ENCODE measurements around the gene APCDD1L.

Gene APCDD1L

DNA sequence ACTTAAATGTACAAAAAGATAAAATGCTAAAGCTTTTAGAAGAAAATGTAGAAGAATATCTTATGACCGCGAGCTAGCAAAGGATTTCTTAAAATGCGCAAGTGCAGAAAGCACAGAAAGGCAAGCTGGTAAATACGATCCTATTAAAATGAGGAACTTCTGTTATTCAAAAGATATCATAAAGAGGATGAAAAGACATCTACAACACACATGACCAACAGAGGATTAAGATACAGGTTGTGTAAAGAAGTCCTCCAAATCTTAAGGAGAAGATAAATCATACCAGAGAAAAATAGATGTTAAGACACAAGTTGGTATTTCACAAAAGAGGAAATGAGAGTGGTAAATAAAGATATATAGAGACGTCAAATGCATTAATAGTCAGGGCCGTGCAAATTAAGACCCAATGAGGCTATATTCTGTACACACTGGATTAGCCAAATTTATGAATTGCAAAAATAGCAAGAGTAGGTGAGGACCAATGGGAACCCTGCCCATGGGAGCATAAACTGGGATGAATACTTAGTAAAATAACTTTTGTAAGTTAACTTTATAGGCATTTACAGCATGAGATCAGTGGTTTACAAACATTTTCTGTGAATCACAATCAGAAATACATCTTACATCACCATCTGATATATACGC is 23.0 kb downstream of the APCDD1L start:
- no peak for DNase-seq (ENCODE audit: low read depth in 2 of 2)

DNA sequence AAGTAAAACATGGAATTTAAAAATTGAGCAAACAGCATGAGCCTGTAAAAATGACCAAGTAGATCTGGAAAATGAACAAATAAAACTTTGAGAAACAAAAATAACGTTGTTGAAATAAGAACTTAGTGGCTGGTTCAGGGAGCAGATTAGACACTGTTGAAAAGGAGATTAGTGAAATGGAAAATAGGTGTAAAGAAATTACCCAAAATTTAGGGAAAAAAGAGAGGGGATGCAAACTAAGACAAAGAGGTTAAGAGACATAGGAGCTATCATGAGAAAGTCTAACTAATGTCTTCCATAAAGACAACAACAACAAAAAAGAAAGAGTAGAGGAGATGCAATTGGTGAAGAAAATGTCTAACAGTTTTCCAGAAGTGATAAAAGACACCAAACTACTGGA is 29.0 kb downstream of the APCDD1L start:
- no peak for DNase-seq (ENCODE audit: low read depth in 2 of 2)

DNA sequence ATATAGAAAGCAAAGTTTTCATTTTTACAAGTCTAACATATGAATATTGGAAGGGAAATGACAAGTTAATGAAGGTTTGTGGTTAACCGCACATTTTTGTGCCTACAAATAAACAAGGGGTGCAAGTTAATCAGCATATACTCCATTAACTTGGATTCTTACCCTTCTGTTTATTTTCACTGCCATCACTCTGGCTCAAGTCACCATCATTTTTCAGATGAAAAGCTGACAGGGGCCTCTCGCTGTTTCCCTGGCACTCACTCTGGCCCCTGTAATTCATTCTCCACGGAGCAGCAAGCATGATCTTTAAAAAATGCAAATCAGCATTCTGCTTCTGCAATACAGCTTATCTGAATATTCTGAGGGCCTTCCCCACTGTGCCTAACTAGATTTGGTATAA is 29.8 kb downstream of the APCDD1L start:
- DNase-seq (ENCODE audit: low read depth in 2 of 2) = no peak

DNA sequence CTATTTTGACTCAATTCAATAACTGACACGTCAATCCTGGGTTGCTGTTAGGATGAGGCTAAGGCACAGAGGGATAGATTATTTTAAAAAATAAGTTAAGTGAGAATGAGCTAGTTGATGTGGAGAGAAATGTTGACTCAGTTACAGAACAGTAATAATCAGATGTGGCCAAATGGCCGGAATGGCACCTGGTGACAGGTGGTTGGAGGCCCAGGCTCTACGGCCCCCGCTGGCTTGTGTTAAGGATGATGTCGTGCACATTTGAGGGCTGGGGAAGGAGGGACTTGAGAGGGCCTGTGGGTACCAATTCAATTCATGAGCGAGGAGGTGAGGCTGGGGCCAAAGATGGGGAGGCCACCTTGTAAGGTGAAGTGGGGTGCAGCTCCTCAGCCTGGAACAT is 31.7 kb downstream of the APCDD1L start:
- no peak for DNase-seq (ENCODE audit: low read depth in 2 of 2)

DNA sequence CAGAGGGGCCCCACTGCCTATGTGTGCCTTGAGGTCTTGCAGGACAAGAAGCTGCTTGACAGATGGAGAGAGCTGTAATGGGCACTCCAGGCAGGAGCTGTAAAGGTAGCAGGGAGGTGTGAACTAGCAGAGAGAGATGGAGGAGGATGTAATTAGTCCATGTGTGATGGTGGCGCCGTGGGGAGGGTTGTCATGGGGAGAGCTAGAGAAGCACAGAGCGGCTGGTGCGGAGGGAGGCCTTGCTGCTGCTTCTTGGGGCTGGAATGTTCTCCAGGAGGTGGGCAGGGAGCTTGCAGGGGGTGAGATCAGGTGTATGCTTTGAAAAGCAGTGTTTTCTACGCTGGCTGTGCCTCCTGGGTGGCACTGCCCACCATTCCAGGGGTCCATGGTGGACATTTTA is 32.1 kb downstream of the APCDD1L start:
- no peak for DNase-seq (ENCODE audit: low read depth in 2 of 2)

DNA sequence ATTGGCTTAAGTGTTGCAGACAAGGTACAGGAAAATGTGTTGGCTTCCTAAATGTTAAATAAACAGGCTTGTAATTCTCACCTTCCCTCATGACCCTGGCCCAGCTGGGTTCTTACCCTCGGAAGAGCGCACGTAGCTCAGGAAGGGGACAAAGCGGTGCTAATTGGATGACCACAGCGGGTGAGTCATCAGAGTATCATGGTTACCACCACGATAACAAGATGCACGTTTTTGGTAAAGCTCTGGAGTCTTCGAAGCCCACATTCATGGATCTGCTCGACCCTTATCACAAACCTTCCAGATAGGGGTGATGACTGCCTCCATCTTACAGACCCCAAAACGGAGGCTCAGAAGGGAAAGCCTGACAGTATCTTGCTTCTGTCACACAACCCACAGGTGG is 32.8 kb downstream of the APCDD1L start:
- no peak for DNase-seq (ENCODE audit: low read depth in 2 of 2)

DNA sequence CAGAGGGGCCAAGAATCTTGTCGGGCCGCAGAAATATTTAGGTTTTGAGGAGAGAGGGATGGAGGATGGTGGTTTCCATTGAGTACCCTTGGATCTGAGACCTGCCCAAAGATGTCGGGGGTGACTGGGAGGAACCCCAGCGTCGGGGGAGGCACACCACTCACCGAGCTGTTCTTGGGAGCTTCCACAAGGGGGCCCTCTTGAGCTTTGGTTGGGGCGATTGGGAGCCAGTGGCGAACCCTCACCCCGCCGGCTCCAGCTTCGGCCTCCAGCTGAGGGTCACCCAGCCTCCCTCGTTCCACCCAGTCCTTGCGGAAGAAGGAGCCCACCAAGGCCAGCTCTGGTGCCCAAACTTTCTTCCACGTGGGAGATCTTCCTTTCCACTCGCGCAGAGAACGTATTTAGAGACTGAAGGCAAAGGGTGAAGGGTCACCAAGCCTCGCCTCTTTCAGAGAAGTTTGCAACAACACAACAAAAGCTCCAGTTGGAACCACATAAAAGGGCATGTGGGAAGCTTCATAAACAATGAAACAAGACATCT is 33.6 kb downstream of the APCDD1L start:
- no peak for DNase-seq (ENCODE audit: low read depth in 2 of 2)

DNA sequence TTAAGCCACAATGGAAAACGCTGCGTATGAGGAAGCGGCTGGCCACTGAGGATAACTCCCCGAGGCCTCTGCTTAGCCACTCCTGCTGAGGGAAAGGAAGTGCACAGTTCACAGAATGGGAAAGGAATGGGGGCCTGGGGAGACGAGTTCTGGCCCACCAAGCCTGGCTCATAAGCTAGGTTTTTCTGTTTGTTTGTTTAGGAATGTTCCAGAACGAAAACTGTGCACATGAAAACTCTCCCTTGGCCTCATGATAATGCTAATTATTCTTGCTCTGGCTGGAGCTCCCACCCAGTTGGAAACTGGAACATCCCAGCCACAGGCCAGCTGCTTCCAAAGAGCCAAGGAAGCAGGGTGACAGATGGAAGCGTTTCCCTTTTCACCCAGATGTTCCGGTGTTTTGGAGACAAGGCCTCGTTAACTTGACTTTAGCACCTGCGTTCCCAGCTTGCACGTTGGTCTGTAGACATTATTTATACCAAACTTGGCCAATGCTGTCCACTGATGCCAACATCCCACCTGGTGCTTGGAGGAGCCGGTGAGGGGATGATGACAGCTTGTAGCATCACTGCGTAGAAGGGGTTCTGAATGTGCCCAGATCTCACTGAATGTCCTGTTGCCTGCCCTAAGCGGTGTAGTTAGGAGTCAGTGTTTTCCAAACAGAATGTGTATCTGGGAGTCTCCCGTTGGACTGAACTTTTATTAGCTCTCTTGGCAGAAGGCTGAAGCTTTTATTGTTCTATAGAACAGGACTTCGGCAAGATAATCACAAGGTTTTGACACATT is 34.5 kb downstream of the APCDD1L start:
- no peak for DNase-seq (ENCODE audit: low read depth in 2 of 2)

DNA sequence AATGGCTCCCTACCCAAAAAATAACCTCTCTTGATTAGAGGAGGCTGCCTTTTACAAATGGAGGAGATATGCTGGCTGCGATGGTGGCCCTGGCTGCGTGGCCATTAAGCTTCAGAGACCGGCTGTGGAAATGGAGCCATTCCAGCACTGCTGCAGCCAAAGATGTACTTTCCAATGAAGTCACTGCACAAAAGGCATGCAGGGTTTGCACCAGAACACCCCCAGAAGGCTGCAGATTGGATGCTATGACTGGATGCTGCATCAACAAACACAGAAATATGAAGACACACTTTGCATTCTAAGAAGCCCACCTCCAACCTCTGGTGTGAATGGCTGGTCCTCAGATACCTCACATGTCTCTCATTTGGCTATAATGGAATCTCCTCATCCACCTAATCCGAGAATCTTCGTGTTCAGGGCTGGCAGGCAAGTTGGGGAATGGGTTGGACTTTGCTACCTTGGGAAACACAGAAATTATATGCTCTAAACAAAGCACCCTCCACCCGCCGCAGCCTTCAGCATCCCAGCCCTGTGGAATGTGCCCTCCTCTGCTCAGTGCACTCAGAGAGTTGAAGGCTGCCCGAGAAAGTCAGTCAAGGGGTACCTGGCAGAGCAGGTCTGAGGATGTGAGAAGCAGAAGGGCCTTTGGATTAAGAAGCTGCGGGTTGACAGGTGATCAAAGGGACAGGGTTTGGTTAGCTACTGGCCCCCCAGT is 35.3 kb downstream of the APCDD1L start:
- no peak for DNase-seq (ENCODE audit: low read depth in 2 of 2)

DNA sequence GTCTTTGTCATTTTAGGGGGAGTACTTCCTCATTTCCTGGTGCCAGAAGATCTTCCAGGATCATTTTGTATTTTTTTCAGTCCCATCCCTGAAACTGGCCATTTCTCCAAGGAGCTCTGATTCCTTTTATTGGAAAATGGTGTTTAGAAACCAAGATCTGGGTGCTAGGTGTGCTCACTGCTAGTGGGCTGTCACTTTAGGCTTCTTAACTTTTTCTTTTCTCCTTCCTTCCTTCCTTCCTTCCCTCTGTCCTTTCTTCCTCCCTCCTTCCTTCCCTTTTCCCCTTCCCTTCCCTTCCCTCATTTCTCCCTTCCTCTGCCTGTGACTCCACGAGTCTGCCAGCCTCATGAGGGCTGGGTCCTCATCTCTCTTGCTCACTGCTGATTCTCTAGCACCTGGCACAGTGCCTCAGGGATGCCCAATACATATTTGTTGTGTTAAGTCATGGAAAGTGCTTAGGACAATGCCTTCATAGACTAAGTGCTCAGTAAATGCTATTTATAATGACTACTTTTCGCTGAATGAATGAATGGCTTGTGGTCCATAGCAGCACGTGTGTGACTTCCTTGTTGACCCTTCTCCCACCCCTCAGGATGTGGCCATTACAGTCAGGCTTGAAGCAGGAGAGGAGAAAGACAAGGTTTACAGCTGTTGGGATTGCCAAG is 36.9 kb downstream of the APCDD1L start:
- no peak for DNase-seq (ENCODE audit: low read depth in 2 of 2)

DNA sequence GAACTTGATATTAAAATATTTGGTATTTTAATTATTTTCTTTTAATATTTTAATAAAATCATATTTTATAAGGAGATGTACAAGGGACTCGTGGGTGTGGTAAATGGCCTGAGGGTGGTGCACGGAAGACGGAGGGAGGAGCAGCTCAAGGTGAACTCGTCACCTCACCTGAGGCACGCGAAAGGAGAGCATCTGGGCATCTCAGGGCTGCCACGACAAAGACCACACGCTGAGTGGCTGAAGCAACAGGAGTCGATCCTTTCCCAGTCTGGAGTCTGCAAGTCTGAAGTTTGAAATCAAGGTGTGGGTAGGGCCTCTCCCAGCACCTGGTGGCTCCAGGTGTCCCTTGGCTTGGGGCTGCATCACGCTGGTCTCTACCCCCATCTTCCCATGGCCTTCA is 39.7 kb downstream of the APCDD1L start:
- no peak for DNase-seq (ENCODE audit: low read depth in 2 of 2)

DNA sequence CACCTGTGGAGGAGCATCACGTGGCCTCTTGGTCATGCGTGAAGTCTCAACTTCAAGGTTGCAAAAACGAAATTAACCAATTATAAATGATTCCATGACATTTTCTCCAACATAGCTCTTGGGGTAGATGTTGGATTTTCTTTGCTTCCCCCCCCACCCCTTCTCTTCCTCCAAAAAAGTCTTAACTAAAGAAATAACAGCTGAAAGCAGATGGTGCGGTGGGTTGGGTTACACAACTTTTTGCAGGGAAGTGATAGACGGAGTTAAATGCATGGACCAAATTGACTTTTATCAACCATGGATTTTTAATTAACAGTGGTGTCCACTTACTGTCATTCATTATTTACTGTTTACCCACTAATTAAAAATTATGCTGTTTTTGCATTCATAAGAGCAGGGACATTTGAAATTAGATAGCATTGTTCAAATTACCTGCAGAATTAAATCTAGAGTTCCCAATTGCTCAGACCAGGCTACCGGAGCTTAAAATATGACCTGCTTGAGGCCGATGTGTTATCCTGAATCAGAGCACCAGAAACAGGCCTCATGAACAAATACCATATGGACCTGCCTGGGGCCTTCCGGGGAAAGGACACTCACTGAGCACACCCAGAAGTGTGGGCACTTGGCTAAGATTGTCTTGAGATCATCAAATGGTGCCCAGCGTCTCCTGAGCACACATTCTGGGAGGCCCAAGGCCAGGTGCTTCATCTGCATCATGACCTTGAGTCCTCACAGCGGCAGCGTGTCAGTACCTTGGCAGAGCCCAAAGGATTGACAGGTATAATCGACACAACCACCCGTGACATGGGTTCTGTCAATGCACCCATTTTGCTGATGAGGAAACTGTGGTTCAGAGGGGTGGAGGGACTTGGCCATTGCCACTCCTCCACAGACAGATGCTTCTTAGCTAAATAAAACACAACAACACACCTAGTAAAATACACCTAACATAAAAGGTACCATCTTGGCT is 41.5 kb downstream of the APCDD1L start:
- DNase-seq (ENCODE audit: low read depth in 2 of 2) = no peak

DNA sequence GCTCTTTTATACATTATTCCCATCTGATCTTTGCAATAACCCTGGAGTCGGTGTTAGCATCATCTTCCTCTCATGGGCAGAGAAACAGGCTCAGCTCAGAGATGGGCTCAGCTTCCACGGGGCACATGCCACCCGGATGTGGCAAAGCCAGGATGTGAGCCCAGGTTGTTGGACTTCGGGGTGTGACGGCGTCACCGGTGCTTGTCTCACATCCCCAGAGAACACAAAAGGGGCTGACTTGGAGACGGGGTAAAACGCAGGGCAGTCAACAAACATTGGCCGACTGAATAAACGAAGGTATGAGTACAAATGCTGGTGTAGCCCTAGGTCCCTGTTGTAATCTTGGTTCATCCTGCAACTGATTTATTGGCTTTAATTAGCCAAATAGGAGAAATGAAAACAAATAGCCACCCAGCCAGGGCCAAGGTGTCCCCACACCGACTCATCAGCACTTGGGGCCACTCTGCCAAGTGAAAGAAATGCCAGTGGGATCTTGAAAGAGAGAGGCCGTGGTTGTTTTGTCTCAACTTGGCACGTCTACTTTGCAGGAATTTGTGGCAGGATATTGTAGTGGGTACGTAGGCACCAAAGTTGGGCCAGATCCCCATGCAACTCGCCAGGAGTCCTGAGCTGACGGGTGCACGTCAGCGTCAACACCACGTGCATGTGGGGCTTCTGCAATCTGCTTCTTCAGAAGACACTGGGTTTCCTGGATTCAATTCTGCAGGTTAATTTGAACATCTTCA is 42.8 kb downstream of the APCDD1L start:
- no peak for DNase-seq (ENCODE audit: low read depth in 2 of 2)

DNA sequence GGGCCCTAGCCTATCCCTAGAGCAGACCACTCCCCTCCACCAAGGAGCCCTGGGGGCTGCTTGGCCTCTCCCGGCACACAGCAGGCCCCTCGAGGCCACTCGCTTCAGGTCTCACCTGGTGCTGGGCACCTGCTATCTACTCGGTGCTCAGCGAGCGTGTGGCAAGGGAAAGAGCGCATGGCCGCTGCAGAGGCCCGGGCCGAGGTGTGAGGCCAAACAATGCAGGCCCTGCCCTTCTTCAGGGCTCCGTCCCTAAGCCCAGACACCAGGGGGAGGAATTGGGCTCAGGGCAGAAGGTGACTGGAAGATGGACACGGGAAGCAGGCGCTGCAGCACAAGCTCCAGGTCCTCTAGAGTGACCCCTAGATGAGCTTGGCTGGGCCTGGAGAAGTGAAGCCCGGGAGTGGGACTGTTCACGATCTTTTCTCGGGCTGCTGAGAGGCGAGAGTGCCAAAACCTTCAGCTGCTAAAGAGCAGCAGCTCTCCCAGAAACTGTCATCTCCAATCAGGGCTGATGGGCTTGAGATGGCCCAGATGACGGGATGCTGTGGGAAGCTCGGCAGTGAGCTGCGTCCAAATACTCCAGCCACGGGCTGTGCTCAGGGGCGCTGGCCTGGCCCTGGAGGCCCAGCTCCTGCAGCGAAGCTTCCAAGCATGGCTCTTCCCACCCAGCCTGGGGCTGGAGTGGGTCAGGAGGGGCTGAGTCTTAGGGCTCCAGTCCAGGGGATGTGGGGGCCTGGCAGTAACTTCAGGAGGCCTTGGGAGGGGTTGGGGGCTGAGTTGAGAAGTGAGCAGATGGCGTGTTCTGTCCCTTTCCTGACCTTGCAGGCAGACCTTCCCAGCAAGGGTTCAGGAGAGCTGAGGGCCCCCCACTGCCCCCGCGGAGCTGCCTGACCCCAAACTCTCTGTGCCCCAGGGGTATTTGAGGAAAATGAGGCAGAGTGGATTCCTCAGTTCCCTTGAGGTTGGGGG is 43.7 kb downstream of the APCDD1L start:
- DNase-seq (ENCODE audit: low read depth in 2 of 2) = peak; percentile 45

DNA sequence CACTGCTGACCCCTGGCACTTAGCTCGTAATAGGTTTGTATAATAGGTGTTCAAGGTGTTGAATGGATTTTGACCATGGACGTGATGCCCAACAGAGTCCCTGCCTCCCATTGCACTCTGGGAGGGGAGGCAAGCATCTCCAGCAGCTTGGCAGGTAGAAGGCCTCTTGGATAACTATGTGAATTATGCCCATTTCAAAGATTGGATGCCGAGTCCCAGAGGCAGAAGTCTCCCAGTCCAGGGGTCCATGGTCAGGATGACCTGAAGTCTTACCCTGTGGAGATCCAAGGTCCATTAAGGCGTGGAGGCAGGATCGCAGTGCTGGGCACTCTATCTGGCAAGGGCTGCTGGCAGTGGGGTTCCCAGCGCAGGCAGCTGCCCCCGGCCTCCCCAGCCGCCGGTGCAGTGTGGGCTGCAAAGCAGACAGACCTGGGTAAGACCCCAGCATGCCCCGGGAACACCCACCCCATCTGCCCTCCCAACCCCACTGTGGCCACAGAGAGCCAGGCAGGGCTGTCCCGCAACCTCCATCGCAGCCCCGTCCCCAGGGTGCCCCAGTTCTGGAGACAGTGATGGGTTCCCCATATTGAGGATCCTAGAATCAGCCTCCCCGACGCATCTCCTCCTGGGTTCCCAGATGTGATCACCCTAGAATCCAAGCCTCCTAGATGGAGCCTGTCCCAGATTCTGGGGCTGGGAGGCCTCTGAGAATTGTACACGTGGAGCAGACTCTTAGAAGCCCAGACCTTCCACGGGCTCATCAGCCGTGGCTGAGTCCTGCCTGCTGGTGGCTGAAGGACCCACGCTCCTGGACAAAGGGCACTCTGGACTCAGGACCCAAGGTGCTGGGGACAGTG is 44.6 kb downstream of the APCDD1L start:
- DNase-seq (ENCODE audit: low read depth in 2 of 2) = no peak

DNA sequence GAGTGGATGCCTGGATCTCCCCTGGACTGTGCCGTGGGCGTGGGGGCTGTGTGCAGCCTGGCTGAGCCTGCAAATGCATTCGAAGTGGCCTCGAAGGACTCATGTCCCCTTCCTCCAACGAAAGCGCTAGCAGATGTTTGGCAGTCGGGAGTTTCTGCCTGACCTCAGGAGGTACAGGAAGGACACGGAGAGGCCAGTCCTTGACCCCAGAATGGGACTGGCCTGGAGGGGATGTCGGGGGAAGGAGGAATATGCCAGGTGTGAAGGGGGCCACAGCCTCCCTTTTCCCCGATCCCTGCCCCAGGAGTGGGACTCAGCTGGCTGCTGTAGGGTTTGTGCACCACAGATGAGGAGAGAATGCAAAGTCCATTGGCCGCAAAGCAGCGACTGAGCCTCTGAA is 45.6 kb downstream of the APCDD1L start:
- DNase-seq (ENCODE audit: low read depth in 2 of 2) = no peak

DNA sequence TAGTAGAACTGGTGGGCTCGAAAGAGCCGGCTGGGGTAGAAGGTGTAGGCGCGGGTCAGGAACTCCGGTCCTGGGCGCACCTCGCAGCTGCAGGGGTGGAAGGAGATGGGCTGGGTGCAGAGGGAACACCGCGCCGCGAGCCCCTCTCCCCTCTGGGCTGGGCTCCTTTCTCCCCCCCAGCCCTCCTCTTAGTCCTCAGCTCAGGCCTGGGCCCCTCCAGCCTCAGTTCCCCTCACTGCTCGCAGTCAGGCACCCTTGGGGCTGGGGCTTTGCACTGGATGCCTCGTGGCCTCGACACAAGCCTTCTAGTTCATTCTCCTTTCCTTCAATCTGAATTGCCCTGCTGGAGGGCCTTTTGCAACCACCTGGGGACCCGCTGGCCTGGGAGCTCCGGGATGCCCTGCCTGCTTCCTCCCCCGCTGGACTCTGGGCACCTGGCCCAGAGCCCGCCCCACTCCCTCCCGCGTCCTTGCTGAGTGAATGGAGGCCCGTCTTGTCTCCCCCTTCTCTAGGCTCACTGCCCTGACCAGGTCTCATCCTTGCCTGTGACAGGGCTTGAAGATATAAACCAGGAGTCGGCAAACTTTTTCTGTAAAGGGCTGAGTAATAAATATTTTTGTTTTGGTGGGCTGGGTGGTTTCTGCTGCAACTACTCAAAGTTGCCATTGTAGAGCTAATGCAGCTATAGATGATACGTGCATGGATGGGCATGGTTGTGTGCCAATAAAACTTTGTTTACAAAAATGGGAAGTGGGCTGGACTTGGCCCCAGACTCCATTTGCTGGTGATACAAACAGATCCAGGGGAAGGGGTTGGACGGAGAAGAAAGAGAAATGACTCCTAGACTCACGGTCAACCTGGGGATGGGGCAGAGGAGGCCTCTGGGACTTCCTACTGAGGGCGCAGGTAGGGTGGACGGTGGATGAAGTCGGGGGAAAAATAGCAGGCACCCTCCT is 47.3 kb downstream of the APCDD1L start:
- no peak for DNase-seq (ENCODE audit: low read depth in 2 of 2)

Data from fibroblast of skin of left biceps (primary cell).